MCF 10A (cell line): ENCODE measurements around the gene MITF. TPM values are rescaled to one million over a fixed set of nuclear protein-coding genes. Genes with fewer than 3 reads are reported as not detected.

ENCODE experiments used
- BruUV-seq: library from RNA; stranded (reverse); fragments of 400-500 nt; replicated peaks from 2 replicates; lab custom pipeline; 2021; lab: Mats Ljungman, UMichigan
- CTCF ChIA-PET: fragments of 300-600 bp; sonication (Branson Sonifier 250); formaldehyde crosslinking; extraction: SDS; loops from one replicate; lab custom pipeline; 2021; ENCODE audit warnings: antibody characterized with exemption, inconsistent platforms; lab: Yijun Ruan, JAX
- POLR2A ChIA-PET: fragments of 300-600, 350-650 bp; sonication (Branson Sonifier 250); formaldehyde crosslinking; extraction: SDS; loops from one replicate; lab custom pipeline; 2020; ENCODE audit warnings: antibody characterized with exemption, inconsistent platforms; lab: Yijun Ruan, JAX
- DNase-seq: peaks from one replicate; pipeline ENCODE4 v3.0.0-alpha.2; 2018; ENCODE audit not compliant: unreplicated experiment
- H3K27ac Mint-ChIP-seq: one replicate; pipeline ENCODE4 v1.8.0; 2022; ENCODE audit warnings: mild to moderate bottlenecking, low read depth, mixed read lengths; ENCODE audit not compliant: unreplicated experiment
- H3K27me3 Mint-ChIP-seq: one replicate; pipeline ENCODE4 v1.8.0; 2022; ENCODE audit warnings: mixed read lengths; ENCODE audit not compliant: insufficient read depth, unreplicated experiment
- H3K36me3 Mint-ChIP-seq: one replicate; pipeline ENCODE4 v1.8.0; 2022; ENCODE audit warnings: mild to moderate bottlenecking, moderate library complexity, mixed read lengths; ENCODE audit not compliant: insufficient read depth, unreplicated experiment
- H3K4me1 Mint-ChIP-seq: one replicate; pipeline ENCODE4 v1.8.0; 2022; ENCODE audit warnings: mixed read lengths; ENCODE audit not compliant: insufficient read depth, unreplicated experiment
- H3K4me3 Mint-ChIP-seq: one replicate; pipeline ENCODE4 v1.8.0; 2022; ENCODE audit warnings: mild to moderate bottlenecking, moderate library complexity, mixed read lengths; ENCODE audit not compliant: unreplicated experiment
- H3K9me3 Mint-ChIP-seq: one replicate; pipeline ENCODE4 v1.8.0; 2022; ENCODE audit warnings: mixed read lengths; ENCODE audit not compliant: unreplicated experiment
- CTCF ChIP-seq: fragments of 200-600 bp; IDR thresholded peaks from one replicate; pipeline ENCODE4 v1.8.0; 2022; ENCODE audit warnings: antibody characterized with exemption, mild to moderate bottlenecking; ENCODE audit not compliant: unreplicated experiment
- intact Hi-C: fragments of 100-400 bp; cut with micrococcal nuclease; formaldehyde crosslinking; loops from 2 replicates; pipeline ENCODE4 v1.14.1; 2022
- total RNA-seq: library from RNA; stranded (reverse); gene quantifications from 2 replicates; pipeline ENCODE4 v1.2.3, GENCODE V29; 2022

Gene MITF
- total RNA-seq, 1 experiment from 2014 or later = 16.1 TPM

GRCh38 chr3:69821133-69821532, 81.9 kb downstream of the MITF start:
- DNase-seq = no peak
- Mint-ChIP-seq H3K27ac (no peak overlapping the region), H3K9me3 (no peaks in the 10 kb centered on the region), H3K4me3 (no peak overlapping the region), H3K27me3 (no peaks in the 10 kb centered on the region), H3K36me3 (no peaks in the 10 kb centered on the region), H3K4me1 (no peaks in the 10 kb centered on the region)
- TF ChIP-seq CTCF = no peak
- intact Hi-C loops = loop anchor here (5.0 kb wide), 1 partner anchor 36 kb away; no protein-coding TSS in a partner anchor
- ChIA-PET POLR2A (no interaction called here), CTCF (interaction anchor here (1.7 kb wide), 1 partner anchor 130 kb away, joined by 4 read pairs; no protein-coding TSS in a partner anchor)
- BruUV-seq = no TSS peak

- DNase-seq = no peak
- H3K4me3 Mint-ChIP-seq = no peak overlapping the region
- H3K9me3 Mint-ChIP-seq = no peaks in the 10 kb centered on the region
- no peaks in the 10 kb centered on the region for H3K27me3 Mint-ChIP-seq
- no TSS peak for BruUV-seq
- POLR2A ChIA-PET = no interaction called here
- no peak for TF ChIP-seq CTCF
- CTCF ChIA-PET = interaction anchor here (0.9 to 1.2 kb wide), 3 partner anchors 13 to 132 kb away, joined by 3 read pairs; no protein-coding TSS in a partner anchor
- intact Hi-C loops = loop anchor here (5.0 kb wide), 1 partner anchor 34 kb away; no protein-coding TSS in a partner anchor
- H3K36me3 Mint-ChIP-seq = no peaks in the 10 kb centered on the region
- no peak overlapping the region for H3K27ac Mint-ChIP-seq
- no peaks in the 10 kb centered on the region for H3K4me1 Mint-ChIP-seq
Observed at GRCh38 chr3:69823743-69824142, 84.5 kb downstream of the MITF start.

- CTCF ChIA-PET = interaction anchor here (0.6 kb wide), 1 partner anchor 134 kb away, joined by 3 read pairs; no protein-coding TSS in a partner anchor
- POLR2A ChIA-PET = no interaction called here
Observed at GRCh38 chr3:69825446-69825845, 86.2 kb downstream of the MITF start.

GRCh38 chr3:69827127-69827526, 87.9 kb downstream of the MITF start:
- no peak for TF ChIP-seq CTCF
- Mint-ChIP-seq H3K27ac (no peak overlapping the region), H3K9me3 (no peaks in the 10 kb centered on the region), H3K36me3 (no peaks in the 10 kb centered on the region), H3K27me3 (no peaks in the 10 kb centered on the region), H3K4me3 (no peak overlapping the region), H3K4me1 (no peaks in the 10 kb centered on the region)
- intact Hi-C loops = no loop called here
- DNase-seq = no peak
- ChIA-PET POLR2A (no interaction called here), CTCF (interaction anchor here (0.6 to 2.0 kb wide), 5 partner anchors 10 to 136 kb away, joined by 3 to 6 read pairs (median 3); no protein-coding TSS in a partner anchor)
- BruUV-seq = no TSS peak

More at GRCh38 chr3:69825446-69825845, 86.2 kb downstream of the MITF start:
- no peak overlapping the region for H3K4me3 Mint-ChIP-seq
- no peaks in the 10 kb centered on the region for H3K9me3 Mint-ChIP-seq
- intact Hi-C loops = no loop called here
- BruUV-seq = no TSS peak
- TF ChIP-seq CTCF = no peak
- H3K36me3 Mint-ChIP-seq = no peaks in the 10 kb centered on the region
- H3K27ac Mint-ChIP-seq = no peak overlapping the region
- H3K4me1 Mint-ChIP-seq = no peaks in the 10 kb centered on the region
- no peak for DNase-seq
- no peaks in the 10 kb centered on the region for H3K27me3 Mint-ChIP-seq
